HG03175 (cell line): Measurements from ENCODE around the gene RFC1.

Source experiments
- ATAC-seq: cut with Tn5 transposase; IDR thresholded peaks from one replicate; pipeline ENCODE4 v1.9.1; 2021; ENCODE audit warnings: mild to moderate bottlenecking, moderate library complexity; ENCODE audit not compliant: unreplicated experiment

RFC1 gene

GRCh38 chr4:39357002-39357401 lies 9.2 kb downstream of the RFC1 start:
- peak; percentile 36 for ATAC-seq

GRCh38 chr4:39354254-39354552 lies 12.0 kb downstream of the RFC1 start:
- no peak for ATAC-seq

GRCh38 chr4:39353478-39354253 lies 12.5 kb downstream of the RFC1 start:
- peak; percentile 81 for ATAC-seq

- ATAC-seq, result peak; percentile 21
Measured at GRCh38 chr4:39353149-39353477, 13.0 kb downstream of the RFC1 start.

GRCh38 chr4:39349326-39349725 lies 16.8 kb downstream of the RFC1 start:
- ATAC-seq, result no peak

GRCh38 chr4:39348371-39349315 lies 17.5 kb downstream of the RFC1 start:
- no peak for ATAC-seq

GRCh38 chr4:39346856-39347519 lies 19.2 kb downstream of the RFC1 start:
- ATAC-seq, result no peak

GRCh38 chr4:39342731-39343130 lies 23.4 kb downstream of the RFC1 start:
- ATAC-seq, result no peak

GRCh38 chr4:39341075-39341725 lies 25.0 kb downstream of the RFC1 start:
- no peak for ATAC-seq

- no peak for ATAC-seq
Measured at GRCh38 chr4:39339968-39340367, 26.2 kb downstream of the RFC1 start.

- ATAC-seq, result no peak
Measured at GRCh38 chr4:39337841-39338240, 28.3 kb downstream of the RFC1 start.

GRCh38 chr4:39335566-39335965 lies 30.6 kb downstream of the RFC1 start:
- ATAC-seq, result no peak

- no peak for ATAC-seq
Measured at GRCh38 chr4:39331191-39331590, 35.0 kb downstream of the RFC1 start.

GRCh38 chr4:39330353-39330752 lies 35.8 kb downstream of the RFC1 start:
- ATAC-seq, result no peak

- no peak for ATAC-seq
Measured at GRCh38 chr4:39326468-39326977, 39.6 kb downstream of the RFC1 start.

- no peak for ATAC-seq
Measured at GRCh38 chr4:39324897-39325613, 41.1 kb downstream of the RFC1 start.

- no peak for ATAC-seq
Measured at GRCh38 chr4:39324446-39324845, 41.7 kb downstream of the RFC1 start.

GRCh38 chr4:39323821-39324220 lies 42.3 kb downstream of the RFC1 start:
- no peak for ATAC-seq

GRCh38 chr4:39320381-39321115 lies 45.6 kb downstream of the RFC1 start:
- ATAC-seq, result no peak

GRCh38 chr4:39319676-39320075 lies 46.5 kb downstream of the RFC1 start:
- no peak for ATAC-seq
